Right lobe of liver (tissue), 6 donors: Measurements from ENCODE around the gene PUS7. TPM values are rescaled to one million over a fixed set of nuclear protein-coding genes. Genes with fewer than 3 reads are reported as not detected.
"Not testable (repeated sequence)": the region's sequence is repeated elsewhere in the genome, so short reads cannot be mapped to it uniquely, and the experiment has no call there.

Source experiments
- ATAC-seq, 4 donors: fragments of 200-7000 bp; cut with Tn5 transposase; one replicate each; pipeline ENCODE4 v1.9.1; 2020; ENCODE audit warnings: mild to moderate bottlenecking in 4 of 4, moderate library complexity in 4 of 4
- DNase-seq, 3 donors: peaks; one replicate each; pipeline ENCODE4 v3.0.0-alpha.2; 2020
- H3K27ac ChIP-seq, 3 donors: fragments of 200-600 bp; one replicate each; pipeline ENCODE4 v1.8.0; 2022
- H3K27me3 ChIP-seq, 2 donors: fragments of 200-600 bp; one replicate each; pipeline ENCODE4 v1.8.0; 2022
- H3K36me3 ChIP-seq, 4 donors: fragments of 200-600 bp; sonication (generic) in 1 of 4; one replicate each; pipeline versions ENCODE4 v1.5.1 to v1.8.0; 2017 to 2022; ENCODE audit warnings: control low read depth in 1 of 4
- H3K4me1 ChIP-seq, 4 donors: fragments of 200-600 bp; sonication (generic) in 1 of 4; one replicate each; pipeline versions ENCODE4 v1.5.1 to v1.8.0; 2017 to 2022; ENCODE audit warnings: control low read depth in 1 of 4
- H3K4me3 ChIP-seq, 3 donors: fragments of 200-600 bp; one replicate each; pipeline ENCODE4 v1.8.0; 2022
- H3K9me3 ChIP-seq, 4 donors: fragments of 200-600 bp; sonication (generic) in 1 of 4; one replicate each; pipeline versions ENCODE4 v1.5.1 to v1.8.0; 2017 to 2022; ENCODE audit warnings: control low read depth in 1 of 4
- CTCF ChIP-seq, 4 donors: fragments of 200-600 bp in 3 of 4; fragments of 450-650 bp in 1 of 4; IDR thresholded peaks; one replicate each; pipeline versions ENCODE4 v1.5.1 to v1.8.0; 2016 to 2022; ENCODE audit warnings: antibody characterized with exemption in 4 of 4, mild to moderate bottlenecking in 2 of 4
- POLR2A ChIP-seq: fragments of 450-650 bp; IDR thresholded peaks from one replicate; pipeline ENCODE4 v1.6.1; 2017; ENCODE audit warnings: antibody characterized with exemption, mild to moderate bottlenecking
- WGBS: methylation state at CpG from one replicate; pipeline ENCODE4 v1.1.6; 2018; ENCODE audit warnings: low coverage, low lambda C conversion rate; ENCODE audit not compliant: insufficient coverage; ENCODE audit errors: missing lambda C conversion rate; 5-methylcytosine and 5-hydroxymethylcytosine counted together
- intact Hi-C, 2 donors: fragments of 100-400 bp; cut with DNase I; formaldehyde crosslinking; loops; one replicate each; pipeline versions ENCODE4 v1.11.2 to v1.14.1; 2022
- total RNA-seq, 6 experiments: library from RNA; depleted of rRNA in 2 of 6; stranded (reverse); fragments of >200 nt in 2 of 6; fragmentation: NEBNext Ultra II Directional in 3 of 6; extraction: Animal tissue kit (Norgen Biotek cat#: 25700) in 3 of 6; gene quantifications; one replicate each; pipeline versions ENCODE4 v1.1.0 to v1.2.4, GENCODE V29; 2016 to 2023
- donor health status: DM: no; HTN: yes; CAD: no.
- donor health status: DM: no; HTN: no; CAD: no.
- donor health status: DM: no; HTN: no; CAD: no.
- donor health status: DM: no; HTN: yes; CAD: no.
- donor health status: DM: no; HTN: yes; CAD: no.

The PUS7 gene
- total RNA-seq, 6 experiments from 2014 or later: 4.2 to 15.7 (median 6.8) TPM

GRCh38 chr7:105413887-105414437 is 108.1 kb downstream of the PUS7 start:
- H3K9me3 ChIP-seq: no peaks in the 10 kb centered on the region
- TF ChIP-seq CTCF (IDR thresholded peaks at IDR 0.05) (no peak), POLR2A (no peak)
- H3K27ac ChIP-seq: no peak overlapping the region
- H3K4me3 ChIP-seq: no peak overlapping the region
- H3K4me1 ChIP-seq: no peaks in the 10 kb centered on the region
- DNase-seq (no peak), ATAC-seq (no peak)
- intact Hi-C loops: no loop called here
- H3K36me3 ChIP-seq: no peaks in the 10 kb centered on the region
- WGBS: 81% methylated on average over 8 of the region's 8 CpGs
- H3K27me3 ChIP-seq: no peaks in the 10 kb centered on the region

- H3K4me3 ChIP-seq, H3K27me3 ChIP-seq, intact Hi-C loops, H3K36me3 ChIP-seq, ATAC-seq, H3K4me1 ChIP-seq, H3K27ac ChIP-seq, H3K9me3 ChIP-seq, DNase-seq: not testable (repeated sequence)
- WGBS: 80% methylated on average over 1 of the region's 36 CpGs
Measured at GRCh38 chr7:105410774-105411173, 111.3 kb downstream of the PUS7 start.

- H3K27ac ChIP-seq, intact Hi-C loops, H3K4me1 ChIP-seq, H3K9me3 ChIP-seq, DNase-seq, H3K4me3 ChIP-seq, H3K36me3 ChIP-seq, ATAC-seq, H3K27me3 ChIP-seq: not testable (repeated sequence)
- 42% methylated on average over 2 of the region's 3 CpGs for WGBS
Measured at GRCh38 chr7:105409775-105410174, 112.3 kb downstream of the PUS7 start.

- Histone ChIP-seq H3K27ac (no peak overlapping the region), H3K9me3 (no peaks in the 10 kb centered on the region), H3K4me3 (no peak overlapping the region), H3K4me1 (no peaks in the 10 kb centered on the region), H3K27me3 (no peaks in the 10 kb centered on the region), H3K36me3 (no peaks in the 10 kb centered on the region)
- 87% methylated on average over 5 of the region's 5 CpGs for WGBS
- no peak for ATAC-seq
- no peak for DNase-seq
- intact Hi-C loops: no loop called here
- TF ChIP-seq POLR2A (no peak), CTCF (IDR thresholded peaks at IDR 0.05) (no peak)
Measured at GRCh38 chr7:105408791-105409410, 113.2 kb downstream of the PUS7 start.

Other genes starting within 250 kb of the PUS7 start
- gene SRPK2, start 133.3 kb downstream of the PUS7 start, total RNA-seq: 10 to 100 TPM; 15.5 to 21.1 (median 18.2) TPM
- gene RINT1, start 9.9 kb upstream of the PUS7 start, total RNA-seq: 10 to 100 TPM in 1 of 6 experiments, 1 to 10 TPM in 5; 7.2 to 10.6 (median 9.1) TPM
- not detected for gene EFCAB10, start 59.2 kb upstream of the PUS7 start, total RNA-seq